HFF-Myc (cell line): ENCODE measurements around the gene CHST2.

Experiments used
- DNase-seq: peaks from one replicate; pipeline ENCODE4 v3.0.0-alpha.2; 2011; ENCODE audit warnings: low read depth; ENCODE audit errors: extremely low read depth
- H3K4me3 ChIP-seq: replicated peaks from 2 replicates; pipeline ENCODE4 v1.5.1; 2011; ENCODE audit warnings: low read depth, mild to moderate bottlenecking, control low read depth, low read length
- TF ChIP-seq, protein P1 (sequence below): IDR thresholded peaks from 2 replicates; pipeline ENCODE4 v1.5.1; 2012; ENCODE audit warnings: mild to moderate bottlenecking, low read depth, low read length, control low read depth; ENCODE audit errors: missing control alignments

The CHST2 gene

DNA sequence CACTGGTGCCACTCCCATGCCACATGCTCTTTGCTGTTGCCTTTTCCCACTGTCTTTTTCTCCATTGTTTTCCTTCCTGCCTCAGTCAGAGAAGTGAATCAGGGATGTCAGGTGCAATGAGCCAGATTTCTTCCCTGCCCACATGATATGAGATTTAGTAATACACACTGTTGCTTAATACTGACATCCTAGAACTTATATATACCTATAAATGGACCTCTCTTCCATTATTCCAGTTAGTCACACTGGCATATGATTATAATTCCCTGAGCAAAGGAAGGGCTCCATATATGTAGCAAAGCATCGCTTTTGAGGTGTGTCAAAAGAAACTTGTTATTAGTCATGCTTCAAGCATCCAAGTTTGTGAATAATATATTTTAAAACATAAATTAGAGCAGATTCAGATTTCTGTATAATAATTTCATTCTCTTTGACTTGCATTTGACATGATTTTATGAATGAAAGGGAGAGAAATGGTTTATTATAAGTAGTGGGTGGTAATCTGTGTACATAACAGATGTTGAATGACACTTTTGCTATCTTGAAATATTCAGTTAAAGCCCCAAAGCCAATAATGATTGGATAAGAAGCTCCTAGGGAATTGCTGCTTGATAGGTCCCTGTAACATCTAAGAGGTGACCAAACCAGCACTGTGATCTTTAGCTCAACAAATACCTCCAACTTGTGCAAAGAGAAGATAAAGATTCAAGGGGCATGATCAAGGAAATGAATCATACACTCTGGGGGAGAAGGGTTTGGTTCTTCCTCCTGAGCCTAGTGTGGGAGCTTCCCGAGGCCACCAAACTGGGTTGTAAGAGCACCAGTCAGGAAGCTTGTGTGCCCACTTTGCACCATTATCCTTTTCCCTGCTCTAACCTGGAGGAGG is 48.6 kb downstream of the CHST2 start:
- DNase-seq, result no peak
- TF ChIP-seq, protein P1, sequence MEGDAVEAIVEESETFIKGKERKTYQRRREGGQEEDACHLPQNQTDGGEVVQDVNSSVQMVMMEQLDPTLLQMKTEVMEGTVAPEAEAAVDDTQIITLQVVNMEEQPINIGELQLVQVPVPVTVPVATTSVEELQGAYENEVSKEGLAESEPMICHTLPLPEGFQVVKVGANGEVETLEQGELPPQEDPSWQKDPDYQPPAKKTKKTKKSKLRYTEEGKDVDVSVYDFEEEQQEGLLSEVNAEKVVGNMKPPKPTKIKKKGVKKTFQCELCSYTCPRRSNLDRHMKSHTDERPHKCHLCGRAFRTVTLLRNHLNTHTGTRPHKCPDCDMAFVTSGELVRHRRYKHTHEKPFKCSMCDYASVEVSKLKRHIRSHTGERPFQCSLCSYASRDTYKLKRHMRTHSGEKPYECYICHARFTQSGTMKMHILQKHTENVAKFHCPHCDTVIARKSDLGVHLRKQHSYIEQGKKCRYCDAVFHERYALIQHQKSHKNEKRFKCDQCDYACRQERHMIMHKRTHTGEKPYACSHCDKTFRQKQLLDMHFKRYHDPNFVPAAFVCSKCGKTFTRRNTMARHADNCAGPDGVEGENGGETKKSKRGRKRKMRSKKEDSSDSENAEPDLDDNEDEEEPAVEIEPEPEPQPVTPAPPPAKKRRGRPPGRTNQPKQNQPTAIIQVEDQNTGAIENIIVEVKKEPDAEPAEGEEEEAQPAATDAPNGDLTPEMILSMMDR, result no peak
- H3K4me3 ChIP-seq, result no peak overlapping the region

DNA sequence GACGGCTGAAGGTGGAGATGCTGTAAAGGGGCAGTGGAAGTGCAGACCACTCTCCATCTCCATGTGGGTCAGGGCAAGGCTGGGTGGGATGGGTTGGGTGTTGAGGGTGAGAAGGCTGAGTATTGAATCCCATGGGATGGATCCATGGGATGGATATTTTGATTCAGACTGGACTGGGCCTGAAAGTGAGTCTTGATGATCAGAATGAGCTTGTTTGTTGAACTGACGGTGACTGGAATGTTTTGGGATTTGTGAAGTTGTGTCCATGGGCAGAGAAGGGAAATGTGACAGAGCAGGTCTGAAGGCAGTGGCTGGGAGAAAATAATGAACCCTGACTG is 49.3 kb downstream of the CHST2 start:
- no peak for DNase-seq
- H3K4me3 ChIP-seq, result no peak overlapping the region
- TF ChIP-seq, protein P1, result no peak

DNA sequence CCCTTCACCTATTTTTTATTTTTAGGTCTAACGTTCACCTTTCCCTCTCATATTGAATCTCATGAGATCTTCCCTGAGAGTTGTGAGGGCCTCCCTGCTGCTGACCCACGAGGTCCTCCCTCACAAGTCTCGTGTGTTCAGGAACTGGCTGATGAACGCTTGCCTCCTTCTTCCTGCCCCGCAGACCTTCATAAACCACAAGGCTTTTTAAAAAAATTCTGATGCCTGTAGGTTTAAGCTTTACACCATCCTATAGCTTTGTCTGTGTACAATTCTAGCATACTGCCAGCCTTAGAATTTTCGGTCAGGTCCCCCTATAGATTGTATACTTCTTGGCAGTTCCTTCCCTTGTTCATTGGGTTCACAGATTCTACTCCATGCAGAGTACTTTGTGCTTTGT is 50.5 kb downstream of the CHST2 start:
- no peak overlapping the region for H3K4me3 ChIP-seq
- TF ChIP-seq, protein P1, result no peak
- DNase-seq, result no peak

DNA sequence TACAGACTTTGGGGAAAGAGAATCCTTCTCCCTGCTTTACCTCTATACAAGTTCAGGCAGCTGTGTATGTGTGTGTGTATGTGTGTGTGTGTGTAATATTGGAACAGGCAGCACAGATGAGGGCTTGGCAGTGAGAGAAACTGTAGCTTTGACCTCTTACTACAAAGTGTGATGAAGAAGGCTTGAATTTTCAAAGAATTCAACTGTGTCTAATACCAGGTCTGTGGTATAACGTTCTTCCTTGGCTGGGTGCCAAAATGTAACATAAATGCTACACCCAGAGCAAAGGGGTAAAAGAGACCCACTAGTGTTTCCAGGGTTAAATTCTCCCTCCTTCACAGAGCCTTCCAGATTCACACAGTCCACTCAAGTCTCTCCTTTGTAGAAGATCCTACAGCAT is 51.1 kb downstream of the CHST2 start:
- no peak overlapping the region for H3K4me3 ChIP-seq
- TF ChIP-seq, protein P1, result no peak
- no peak for DNase-seq

DNA sequence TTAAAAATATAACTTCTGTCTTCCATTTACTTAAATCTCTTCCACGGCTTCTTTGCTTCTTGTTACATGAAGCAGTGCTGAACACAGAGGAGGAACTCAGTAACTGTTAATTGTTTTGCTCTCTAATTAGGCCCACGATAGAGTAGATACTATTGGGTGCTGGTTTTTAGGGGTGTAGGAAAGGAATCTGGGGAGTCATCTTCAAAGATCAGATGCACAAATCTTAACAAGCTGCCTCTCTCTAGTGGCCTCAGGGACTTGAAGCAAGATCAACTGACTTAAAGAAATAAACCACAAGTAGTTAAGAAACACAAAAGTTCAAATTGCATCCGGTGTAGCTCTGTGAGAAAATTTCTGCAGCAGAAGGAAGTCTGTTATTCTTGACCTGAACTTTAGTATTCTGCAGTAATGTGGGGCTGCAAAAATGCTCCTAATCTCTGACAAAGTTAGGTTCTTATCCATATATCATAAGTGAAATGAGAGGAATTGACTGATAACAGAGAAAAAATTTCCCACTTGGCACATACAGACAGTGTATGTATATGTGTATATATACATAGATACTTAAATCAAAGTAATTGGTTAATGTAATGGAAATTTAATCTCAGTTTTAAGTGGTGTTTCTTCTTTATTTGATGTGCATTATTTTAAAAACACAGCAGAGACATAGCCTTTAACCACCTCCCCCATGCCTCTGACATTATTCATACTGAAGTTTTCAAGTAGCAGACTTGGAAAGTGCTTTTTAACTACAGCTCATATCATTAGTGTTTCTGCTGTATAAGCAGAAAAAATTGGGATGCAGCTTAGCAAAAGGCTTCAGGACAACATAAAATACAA is 51.8 kb downstream of the CHST2 start:
- TF ChIP-seq, protein P1, result no peak
- DNase-seq, result no peak
- H3K4me3 ChIP-seq, result no peak overlapping the region

DNA sequence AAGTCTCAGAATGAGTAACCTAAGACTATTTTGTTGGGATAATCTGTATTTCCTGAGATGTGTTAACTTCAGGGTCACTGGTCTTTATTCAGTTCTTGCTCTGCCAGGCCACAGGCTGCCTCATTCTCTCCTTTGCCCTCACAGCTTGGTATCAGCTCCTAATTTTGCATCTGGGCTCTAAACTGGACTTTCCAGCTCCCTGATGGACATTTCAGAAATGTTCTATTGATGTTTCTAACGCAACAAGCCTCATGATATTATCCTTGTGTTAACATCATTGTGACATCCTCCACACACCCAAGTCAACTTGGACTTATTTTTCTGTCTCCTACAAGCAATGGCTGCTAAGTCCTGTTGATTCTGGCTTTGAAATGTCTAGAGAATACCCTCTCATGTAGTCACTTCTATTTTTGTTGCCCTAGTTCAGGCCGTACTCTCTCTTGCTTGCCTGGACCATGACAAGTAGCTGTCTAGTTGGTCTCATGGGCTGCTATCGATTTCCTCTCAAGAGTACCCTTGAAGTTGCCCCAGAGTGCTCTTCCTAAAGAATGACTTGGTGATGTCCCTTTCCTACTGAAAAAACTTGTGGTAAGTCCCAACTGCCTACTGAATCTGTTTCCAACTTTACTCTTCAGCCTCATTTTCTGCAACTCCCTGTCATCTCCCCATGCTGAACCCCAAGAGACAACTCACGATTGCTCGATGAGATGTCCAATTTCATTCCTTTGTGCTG is 52.7 kb downstream of the CHST2 start:
- no peak for DNase-seq
- H3K4me3 ChIP-seq, result no peak overlapping the region
- TF ChIP-seq, protein P1, result no peak
